OCI-LY1 (cell line): Measurements from ENCODE around the gene DDX10.

ENCODE experiments used
- CTCF ChIP-seq: fragments of 200-600 bp; sonication (generic), shearing (Covaris generic); IDR thresholded peaks from 2 replicates; pipeline ENCODE4 v1.5.1; 2017; ENCODE audit warnings: mild to moderate bottlenecking, antibody characterized with exemption, low read length, moderate library complexity, mixed read lengths
- EZH2 ChIP-seq: fragments of 200-600 bp; sonication (generic), shearing (Covaris generic); IDR thresholded peaks from 2 replicates; pipeline ENCODE4 v1.8.0; 2017; ENCODE audit warnings: borderline replicate concordance, mixed run types, mild to moderate bottlenecking, antibody characterized with exemption, low read length, moderate library complexity, mixed read lengths

- no peak for TF ChIP-seq CTCF
- TF ChIP-seq EZH2: no peak
These were observed 29.8 kb upstream of the DDX10 start for GRCh38 chr11:108635106-108635505.
